GM21825 (cell line): ENCODE data around the gene WNT11.

Experiments used
- ATAC-seq: cut with Tn5 transposase; IDR thresholded peaks from one replicate; pipeline ENCODE4 v1.9.1; 2021; ENCODE audit warnings: mild to moderate bottlenecking, moderate library complexity; ENCODE audit not compliant: unreplicated experiment

The WNT11 gene

GRCh38 chr11:76158394-76159302 is 47.7 kb downstream of the WNT11 start:
- no peak for ATAC-seq

GRCh38 chr11:76157891-76158290 is 48.4 kb downstream of the WNT11 start:
- no peak for ATAC-seq

DNA sequence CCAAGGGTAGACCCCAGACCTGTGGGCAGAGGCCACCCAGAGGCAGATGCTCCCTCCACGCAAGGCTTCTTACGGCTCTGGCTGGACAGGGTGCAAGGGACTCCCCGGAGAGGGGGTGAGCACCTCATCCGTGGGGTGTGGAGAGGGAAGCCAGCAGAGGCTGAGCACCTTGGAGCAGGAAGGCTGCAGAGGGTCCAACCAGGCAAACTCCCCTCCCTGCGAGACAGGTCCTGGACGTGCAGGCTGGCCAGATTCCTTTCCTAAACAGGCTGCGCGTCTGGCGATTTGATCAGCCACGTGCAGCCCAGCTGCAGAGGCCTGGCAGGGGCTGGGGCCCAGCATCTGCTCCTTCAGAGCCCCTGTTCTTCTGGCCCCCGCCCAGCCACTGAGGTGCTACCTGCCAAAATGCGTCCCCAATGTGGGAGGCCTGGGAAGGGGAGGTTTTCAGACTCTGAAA is 49.3 kb downstream of the WNT11 start:
- ATAC-seq: no peak

DNA sequence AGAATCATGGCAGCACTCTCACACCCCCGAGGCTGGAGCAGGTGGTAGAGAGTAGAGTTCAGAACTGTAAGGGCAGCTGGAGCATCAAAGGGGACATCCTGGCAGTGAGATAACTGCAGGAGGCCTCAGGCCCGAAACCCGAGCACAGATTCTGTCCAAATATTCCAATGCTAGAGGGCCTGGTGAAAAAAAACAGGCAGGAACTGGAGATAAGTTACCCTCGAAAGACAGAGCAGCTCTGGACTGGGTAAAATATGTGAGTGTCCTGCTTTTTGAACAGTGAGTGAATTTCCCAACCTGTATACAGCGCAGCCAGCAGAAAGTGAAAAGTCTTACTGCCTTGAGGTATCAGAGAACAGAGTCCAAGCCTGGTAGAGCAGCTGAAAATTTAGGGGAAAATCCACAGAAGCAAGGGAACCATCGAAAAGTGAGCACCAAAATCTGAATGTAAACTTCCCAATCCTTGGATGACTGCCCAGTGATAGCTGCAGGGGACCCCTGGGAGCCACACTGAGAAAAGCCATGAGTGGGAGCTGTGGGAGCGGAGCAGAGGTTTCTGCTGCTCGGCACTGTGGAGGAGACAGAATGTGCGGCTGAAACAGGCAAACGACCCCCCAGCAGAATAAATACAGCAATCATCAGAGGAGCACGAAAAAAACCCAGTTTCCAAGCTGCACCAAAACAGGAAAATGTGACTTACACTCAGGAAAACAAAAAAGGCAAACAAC is 50.6 kb downstream of the WNT11 start:
- ATAC-seq: no peak

GRCh38 chr11:76153571-76153923 is 52.8 kb downstream of the WNT11 start:
- no peak for ATAC-seq

DNA sequence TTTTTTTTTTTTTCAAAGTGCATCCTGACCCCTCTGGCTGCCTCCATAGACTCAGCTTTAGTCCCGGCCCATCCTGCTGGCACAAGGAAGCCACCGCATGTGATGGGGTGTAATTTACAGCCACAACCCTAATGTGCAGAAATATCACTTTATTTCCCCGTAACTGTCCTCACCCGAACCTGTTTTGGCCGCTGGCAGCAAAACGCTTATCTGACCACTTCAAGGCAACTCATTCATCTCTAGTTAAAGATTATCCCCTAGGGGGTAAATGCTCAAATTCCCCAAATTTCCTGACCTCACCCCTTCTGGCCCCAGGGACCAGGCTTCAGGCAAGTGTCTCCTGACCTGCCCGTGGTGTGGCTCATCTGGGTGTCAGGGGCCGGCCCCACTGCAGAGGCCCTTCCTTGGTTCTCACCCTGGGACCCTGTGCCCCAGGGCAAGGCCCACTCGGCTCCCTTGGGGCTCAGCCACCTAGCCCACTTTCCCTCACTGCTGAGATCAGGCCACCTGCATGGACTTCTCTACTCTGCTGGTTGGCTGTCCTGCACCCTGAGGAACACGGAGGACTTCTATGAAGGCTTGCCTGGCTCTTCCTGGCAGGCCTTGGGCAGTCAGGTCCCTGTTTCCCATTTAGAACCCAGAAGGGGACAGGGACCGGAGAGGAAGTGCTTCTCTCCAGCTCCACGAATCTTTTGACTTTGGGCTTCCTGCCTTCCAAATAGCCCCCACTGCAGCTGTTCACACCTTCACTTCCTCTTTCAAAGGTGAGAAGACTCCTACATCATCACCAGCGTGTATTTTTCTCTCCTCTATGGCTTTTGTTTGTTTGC is 53.3 kb downstream of the WNT11 start:
- ATAC-seq: peak; percentile 51

DNA sequence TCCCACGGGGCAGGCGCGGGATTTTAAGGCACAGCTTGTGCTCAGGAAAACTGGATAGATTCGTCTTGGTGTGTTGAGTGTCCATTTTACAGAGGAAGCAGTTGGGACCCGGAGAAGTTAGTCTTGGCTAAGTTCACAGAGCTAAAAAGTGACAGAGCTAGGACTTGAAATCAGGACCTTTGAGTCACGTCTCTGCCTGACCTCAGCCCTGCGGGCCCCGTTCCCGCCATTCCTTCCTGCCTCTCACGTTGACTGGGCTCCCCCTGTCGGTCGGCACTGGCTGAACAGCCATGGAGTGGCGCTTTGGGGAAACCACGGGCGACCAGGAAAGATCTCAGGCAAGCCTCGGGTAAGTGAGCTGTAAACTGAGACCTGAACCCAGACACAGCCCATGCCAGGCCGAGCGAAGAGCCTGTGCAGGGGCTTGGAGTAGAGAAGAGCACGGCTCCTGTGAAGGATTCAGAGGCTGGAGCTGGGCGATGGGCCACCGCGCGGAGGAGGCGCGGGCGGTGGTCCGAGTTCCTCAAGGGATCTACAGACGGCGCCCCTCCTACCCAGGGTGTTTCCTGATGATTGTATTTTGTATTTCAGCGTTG is 54.1 kb downstream of the WNT11 start:
- ATAC-seq: peak; percentile 62

DNA sequence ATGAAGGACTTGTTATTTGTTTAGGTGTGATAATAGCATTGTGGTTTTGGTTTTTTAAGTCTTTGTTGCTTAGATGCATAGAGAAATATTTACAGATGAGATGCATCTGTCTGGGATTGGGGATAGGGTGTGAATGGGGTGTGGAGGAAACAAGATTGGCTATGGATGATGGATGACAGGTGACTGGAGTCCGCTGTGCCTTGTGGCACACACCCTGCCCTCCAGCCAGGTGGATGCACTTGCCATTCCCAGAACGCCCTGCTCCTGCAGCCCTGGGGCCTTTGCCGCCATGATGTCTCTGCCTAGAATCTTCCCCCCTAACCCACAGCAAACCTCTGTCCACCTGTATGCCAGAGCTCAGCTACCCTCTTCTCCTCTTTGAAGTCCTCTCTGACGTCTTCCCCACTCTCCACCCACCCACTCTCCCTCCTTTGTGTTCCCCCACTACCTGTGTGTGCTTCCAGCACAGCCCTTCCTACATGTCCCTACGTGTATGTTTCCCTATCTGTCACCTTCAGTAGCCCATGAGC is 54.7 kb downstream of the WNT11 start:
- ATAC-seq: no peak

DNA sequence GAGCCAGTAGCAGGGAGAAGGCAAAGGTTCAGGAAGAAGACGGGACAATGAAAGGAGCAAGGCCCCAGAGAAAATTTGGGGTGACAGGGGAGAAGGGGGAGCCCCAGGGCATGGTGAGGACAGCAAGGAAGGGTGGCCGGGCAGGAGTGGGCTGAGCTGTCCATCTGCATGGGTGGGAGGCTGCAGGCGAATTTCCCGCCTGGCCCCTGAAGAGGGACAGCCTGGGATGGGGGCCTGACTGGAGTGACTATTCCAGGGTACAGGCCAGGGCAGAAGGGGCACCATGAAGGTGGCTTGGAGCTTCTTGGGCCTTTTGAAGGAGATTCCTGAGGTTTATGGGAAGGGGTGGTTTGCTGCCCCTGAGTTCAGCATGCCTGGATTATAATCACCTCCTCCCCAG is 56.2 kb downstream of the WNT11 start:
- no peak for ATAC-seq

DNA sequence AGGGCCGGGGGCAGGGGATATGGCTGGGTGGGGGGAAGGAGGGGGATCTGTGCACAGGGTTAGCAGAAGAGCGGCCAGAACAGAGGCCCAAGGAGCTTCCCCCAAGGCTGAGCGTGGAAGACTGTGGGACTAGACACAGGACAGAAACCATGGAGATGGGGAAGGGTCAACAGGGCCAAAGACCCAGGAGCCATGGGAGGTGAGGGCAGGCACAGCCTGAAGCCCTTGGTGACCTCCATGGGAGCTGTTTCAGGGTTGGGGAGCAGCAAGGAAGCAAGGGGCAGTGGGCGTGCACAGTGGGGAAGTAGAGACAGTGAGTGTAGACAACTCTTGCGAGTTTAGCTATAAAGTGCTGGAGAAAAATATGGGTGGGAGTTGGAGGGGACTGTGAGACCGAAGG is 56.6 kb downstream of the WNT11 start:
- no peak for ATAC-seq

DNA sequence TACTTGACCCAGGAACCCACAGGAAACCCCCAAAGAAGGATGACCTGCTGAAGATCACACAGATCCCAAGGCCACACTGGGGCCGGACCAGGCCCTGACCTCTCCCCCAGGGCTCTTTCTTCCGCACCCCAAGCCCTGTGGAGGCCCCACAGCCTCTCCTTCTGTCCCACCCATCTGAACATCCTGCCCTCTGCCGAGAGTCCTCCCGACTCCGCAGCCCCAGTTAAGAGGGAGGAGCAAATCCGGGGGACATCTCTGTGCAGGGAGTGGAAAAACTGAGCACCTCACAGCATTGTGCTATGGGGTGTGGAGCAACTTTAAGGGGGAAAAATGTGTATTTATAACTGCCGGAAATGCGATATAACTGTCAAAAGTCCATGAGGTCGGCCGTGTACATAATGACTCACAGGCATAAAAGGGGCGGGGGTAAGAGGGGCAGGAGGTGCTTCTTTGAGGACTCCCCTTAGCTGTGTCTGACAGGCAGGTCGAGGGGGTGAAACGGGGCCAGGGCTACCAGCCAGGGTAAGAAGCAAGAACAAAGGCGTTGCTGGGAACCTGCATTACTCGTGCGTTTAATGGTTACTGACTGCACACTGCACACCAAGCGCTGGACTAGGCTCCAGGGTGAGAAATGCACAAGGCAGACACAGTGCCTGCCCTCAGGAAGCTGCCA is 57.2 kb downstream of the WNT11 start:
- no peak for ATAC-seq

- ATAC-seq: no peak
These were observed 58.1 kb downstream of the WNT11 start for GRCh38 chr11:76148231-76148630.

DNA sequence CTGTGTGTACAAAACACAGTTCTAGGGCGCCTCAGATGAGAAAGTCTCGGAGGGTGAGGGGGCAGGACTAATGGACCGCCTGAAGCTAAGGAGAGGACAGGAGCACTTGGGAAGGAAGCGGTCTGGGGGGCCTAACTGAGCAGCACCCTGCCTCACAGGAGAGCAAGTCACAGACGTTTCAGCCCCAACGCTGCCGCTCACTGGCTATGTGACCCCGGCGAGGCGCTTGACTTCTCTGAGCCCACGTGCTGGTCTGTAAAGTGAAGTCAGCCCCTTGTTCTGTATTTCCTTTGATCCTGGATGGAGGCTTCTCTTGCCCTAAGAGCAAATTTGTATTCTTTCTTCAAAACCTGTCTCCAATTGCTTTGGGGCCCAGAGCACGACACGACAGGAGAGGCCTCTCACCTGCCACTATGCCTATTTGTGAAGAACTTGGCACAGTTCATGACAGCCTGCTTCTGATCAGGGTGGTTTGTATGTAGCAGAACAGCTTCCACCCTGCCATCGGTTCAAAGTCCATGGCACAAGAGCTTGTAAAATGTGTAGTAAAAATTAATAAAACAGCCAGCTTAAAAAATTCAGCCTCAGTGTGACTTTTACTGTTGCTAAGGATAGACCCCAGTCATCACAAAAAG is 59.1 kb downstream of the WNT11 start:
- ATAC-seq: no peak

DNA sequence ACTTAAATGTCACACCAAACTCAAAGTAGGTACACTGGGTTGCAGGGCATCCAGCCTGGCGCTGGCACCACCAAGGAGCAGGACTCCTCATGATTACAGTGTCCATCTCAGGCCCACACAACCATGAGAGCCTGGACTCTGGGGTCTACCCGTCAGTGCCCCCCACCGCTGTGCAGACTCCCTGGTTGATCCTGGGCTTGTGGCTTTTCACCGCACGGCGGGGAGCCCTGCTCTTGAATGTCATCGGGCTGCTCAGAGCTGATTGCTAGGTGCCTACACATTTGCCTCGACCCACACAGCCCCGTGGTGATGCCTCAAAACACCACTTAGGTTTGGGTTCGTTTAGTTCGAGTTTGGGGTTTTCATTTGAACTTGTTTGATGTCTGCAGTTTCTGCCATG is 63.0 kb downstream of the WNT11 start:
- no peak for ATAC-seq

DNA sequence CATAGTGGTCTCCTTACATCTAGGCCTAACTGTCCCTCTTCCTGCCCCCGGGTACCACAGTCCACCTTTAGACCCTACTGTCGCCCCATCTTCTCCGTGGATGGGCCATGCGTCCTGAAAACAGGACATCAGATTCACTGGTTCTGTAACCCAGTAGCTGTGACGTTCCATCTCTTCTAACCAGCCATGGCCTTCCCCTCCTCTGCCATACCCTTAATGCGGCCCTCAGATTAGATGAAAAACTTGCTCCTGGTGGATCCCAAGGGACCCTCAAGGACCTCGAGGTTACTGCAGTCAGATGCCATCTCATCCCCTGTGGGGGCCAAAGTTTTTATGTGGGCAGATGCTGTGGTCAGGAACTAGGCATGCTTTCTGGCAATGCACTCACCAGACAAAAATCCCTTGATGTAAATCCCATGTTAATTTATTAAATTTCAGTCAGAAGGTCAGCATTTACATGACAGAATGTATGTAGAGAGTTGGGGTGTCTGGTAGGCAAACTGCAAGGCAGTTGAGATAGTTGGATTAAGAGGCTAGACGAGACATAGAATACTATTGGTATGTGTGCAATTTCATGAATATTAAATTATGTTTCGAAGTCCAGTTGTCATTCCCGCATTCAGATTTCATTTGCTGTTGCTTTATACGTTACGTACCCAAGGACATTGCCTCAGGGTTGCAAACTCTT is 64.3 kb downstream of the WNT11 start:
- ATAC-seq: no peak

DNA sequence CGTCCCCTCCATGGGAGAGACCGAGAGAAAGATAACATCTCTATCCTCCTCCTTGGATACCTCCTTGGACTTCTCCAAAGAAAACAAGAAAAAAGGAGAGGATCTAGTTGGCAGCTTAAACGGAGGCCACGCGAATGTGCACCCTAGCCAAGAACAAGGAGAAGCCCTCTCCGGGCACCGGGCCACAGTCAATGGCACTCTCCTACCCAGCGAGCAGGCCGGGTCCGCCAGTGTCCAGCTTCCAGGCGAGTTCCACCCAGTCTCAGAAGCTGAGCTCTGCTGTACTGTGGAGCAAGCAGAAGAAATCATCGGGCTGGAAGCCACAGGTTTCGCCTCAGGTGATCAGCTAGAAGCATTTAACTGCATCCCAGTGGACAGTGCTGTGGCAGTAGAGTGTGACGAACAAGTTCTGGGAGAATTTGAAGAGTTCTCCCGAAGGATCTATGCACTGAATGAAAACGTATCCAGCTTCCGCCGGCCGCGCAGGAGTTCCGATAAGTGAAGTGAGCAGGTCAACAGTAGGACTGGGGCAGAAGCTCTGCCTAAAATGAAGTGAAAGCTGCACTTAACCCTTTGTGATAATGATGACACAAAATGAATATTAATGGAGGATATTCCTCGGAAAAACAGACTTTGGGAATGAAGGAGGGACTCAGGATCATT is 65.3 kb downstream of the WNT11 start:
- ATAC-seq: no peak

DNA sequence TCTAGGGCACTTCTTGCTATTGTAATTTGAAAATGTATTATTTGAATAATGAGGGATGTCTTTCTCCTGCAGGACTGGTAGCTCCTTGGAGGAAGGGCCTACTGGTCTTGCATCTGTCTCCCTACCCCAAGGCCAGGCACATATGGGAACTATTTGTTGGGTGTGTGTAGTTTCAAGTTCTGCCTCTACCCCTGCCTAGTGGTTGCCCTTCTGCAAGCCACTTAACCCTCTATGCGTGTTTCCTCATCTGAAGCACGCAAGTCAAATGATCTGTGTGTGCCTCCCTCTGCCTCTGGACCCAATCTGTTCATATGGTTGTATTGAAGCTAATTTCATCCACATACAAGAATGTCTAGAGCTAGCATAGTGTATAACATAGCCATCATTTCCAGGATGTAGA is 67.0 kb downstream of the WNT11 start:
- ATAC-seq: no peak
